HCEC 1CT (cell line): ENCODE measurements around the gene WDR13.
A peak's percentile ranks its signal among the peaks of the same experiment; 100 is the strongest.
"Not testable (repeated sequence)": the region's sequence is repeated elsewhere in the genome, so short reads cannot be mapped to it uniquely, and the experiment has no call there.

Source experiments
- DNase-seq: peaks from one replicate; pipeline ENCODE4 v3.0.0-alpha.2; 2017

The WDR13 gene

DNA sequence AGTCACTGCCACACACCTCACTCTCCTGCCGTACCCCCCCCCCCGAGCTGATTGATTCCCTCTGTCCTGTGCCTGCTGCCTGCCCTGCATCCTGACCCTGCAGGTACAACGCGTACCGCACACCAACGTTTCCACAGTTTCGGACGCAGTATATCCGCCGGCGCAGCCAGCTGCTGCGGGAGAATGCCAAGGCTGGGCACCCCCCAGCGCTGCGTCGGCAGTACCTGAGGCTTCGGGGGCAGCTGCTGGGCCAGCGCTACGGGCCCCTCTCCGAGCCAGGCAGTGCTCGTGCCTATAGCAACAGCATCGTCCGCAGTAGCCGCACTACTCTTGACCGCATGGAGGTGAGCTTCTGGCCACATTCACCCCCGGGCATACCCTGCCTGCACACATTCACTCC lies 1.3 kb downstream of the WDR13 start:
- DNase-seq, result no peak

DNA sequence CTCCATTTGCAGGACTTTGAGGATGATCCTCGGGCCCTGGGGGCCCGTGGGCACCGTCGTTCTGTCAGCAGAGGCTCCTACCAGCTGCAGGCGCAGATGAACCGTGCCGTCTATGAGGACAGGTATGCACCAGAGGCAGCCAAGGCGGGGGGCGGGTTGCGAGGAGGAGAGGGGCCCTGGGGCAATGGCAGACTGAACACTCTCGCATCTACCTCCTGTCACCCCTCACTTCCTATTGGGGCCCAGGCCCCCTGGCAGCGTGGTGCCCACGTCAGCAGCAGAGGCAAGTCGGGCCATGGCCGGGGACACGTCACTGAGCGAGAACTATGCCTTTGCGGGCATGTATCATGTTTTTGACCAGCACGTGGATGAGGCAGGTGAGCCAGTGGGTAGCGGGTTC lies 2.0 kb downstream of the WDR13 start:
- no peak for DNase-seq

DNA sequence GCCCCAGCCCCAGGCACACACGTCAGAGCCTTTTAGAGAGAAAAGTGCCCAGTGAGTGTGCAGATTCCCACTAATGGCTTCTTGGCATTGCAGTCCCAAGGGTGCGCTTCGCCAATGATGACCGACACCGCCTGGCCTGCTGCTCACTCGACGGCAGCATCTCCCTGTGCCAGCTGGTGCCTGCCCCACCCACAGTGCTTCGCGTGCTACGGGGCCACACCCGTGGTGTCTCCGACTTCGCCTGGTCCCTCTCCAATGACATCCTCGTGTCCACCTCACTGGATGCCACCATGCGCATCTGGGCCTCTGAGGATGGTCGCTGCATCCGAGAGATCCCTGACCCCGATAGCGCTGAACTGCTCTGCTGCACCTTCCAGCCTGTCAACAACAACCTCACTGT lies 2.9 kb downstream of the WDR13 start:
- no peak for DNase-seq

DNA sequence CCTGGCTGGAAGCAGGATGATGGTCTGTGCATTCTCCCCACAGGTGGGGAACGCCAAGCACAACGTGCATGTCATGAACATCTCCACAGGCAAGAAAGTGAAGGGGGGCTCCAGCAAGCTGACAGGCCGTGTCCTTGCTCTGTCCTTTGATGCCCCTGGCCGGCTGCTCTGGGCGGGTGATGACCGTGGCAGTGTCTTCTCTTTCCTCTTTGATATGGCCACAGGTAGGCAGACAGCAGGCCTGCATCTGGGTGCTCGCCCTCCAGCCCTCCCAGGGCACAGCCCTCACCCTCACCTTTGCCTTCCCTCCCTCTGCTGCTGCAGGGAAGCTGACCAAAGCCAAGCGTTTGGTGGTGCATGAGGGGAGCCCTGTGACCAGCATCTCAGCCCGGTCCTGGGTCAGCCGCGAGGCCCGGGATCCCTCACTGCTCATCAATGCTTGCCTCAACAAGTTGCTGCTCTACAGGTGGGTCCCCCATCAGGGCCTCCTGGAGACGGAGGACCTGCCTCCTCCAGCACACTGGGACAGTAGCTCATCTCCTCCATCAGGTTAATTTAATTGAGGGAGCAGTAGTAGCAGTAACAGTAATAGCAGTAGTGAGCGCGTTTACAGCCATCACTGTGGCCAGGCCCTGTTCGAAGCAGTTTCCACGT lies 4.6 kb downstream of the WDR13 start:
- no peak for DNase-seq

DNA sequence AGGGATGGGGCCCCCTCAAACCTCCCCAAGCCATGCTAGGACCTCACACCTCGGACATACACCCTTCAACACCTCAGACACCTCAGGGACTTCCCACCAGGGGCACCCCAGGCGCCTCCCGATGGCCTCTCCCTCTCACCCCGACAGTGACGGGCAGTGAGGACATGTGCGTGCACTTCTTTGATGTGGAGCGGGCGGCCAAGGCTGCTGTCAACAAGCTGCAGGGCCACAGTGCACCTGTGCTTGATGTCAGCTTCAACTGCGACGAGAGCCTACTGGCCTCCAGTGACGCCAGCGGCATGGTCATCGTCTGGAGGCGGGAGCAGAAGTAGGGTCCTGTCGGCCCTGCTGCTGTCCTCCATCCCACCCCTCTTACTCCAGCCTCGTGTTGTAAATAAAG lies 7.4 kb downstream of the WDR13 start:
- no peak for DNase-seq

DNA sequence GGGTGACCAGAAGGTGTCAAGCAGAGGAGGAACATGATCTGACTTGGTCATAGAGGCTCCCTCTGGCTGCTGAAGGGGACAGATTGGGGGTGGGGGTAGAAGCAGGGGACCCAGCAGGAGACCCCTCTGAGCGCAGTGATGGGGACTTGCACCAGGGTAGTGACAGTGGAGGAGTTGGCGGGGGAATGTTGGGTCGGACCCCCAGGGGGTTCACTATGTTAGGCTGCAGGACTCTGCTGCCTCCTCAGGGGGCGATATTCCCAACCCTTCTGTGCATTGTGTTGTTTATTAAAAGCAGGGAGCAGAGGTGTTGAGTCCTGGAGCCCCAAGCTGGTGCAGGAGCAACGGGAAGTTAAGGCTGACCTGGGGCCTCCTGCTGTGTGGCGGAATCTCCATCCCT lies 8.8 kb downstream of the WDR13 start:
- DNase-seq, result no peak

DNA sequence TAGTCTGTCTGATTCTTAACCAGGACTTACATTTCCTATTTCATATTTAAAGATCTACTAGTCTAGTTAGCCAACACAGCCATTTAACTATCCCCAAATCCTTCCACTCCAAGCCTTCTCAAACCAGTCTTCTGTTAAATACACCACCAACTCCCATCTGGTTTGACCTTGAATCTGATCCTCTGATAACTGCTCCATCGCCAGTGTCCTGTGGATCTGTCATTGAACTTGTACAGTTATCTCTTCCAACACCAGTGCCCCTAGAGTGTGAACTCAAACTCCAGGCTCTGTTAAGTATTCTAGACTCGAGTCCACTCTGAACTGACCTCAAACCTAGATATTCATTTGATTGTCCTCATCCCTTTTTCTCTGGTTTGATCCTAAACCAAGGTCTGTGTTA lies 14.4 kb downstream of the WDR13 start:
- DNase-seq, result no peak

DNA sequence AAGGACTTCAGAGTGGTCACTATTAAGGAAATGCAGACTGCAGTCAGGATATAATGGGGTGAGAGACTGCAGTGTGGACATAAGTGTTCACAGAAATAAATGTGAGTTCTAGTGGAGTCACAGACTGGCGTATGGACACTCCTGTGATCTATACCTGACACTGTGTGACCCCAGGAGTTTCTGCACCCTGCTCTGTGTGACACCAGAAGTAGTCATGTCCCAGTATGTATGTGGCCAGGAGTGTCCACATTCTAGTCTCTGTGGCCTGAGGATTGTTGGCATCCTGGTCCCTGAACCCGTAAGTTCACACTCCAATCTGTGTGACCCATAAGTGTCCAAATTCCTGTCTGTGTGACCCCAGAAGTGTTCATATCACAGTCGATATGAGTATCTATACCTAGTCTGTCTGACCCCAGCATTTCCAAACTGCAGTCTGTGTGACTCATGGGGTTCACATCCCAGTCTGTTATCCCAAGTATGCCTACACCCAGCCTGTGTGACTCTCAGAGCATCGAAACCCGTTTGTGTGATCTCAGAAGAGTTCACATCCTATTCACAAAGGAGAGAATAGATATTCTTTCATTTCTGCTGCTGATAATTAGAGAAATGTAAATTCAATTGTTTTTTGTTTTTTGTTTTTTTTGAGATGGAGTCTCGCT lies 16.3 kb downstream of the WDR13 start:
- DNase-seq, result peak; percentile 13

DNA sequence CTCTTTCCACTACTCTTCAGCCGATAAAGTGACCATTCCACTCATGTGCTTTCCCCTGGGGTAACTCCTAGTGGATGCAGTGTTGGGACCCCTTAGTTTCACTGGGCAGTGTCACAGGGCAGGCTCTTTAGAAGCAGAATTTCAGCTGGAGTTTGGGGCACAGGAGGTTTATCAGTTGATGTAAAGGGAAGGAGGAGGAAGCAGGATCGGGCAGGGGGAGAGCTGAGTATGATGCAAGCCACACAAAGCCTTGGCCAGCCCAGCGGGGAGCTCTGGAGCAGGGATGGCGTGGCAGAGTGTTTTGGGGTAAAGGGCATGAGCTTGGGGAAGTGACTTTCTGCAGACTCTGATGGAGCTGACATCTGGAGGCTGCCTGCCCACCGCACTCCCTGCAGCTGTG lies 19.3 kb downstream of the WDR13 start:
- no peak for DNase-seq

DNA sequence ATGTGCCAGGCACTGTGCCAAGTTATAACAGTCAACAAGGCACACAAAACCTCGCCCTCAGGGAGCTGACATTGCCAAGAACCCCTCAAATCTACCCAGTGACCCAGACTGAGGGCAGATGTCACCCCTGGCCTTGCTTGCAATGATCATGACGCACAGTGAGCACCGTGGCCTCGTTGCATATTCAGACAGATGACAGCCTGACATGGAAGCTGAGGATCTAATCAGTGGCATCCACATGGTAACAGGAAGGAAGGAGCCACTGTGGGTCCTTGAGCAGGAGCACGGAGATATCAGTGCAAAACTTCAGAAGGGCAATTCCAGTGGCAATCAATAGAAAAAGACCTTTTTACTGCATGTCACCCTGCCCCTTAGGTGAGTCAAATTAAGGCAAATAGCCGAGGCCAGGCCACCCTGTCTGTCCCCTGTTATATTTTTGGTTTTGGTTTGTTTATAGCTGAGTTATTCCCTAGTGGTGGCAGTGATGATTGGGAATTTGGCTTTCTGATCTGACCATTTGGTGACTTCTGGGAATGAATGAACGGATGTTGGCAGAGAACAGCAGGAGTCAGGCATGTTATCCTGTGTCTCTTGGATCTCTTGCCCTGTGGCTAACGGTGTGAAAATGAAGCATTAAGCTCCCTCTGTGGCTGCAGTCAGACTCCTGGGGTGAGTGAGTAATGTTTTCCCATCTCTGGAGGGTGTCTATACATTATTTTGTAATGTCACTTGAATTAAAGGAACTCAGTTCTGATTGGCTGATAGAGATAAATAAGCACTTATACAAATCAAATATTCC lies 20.4 kb downstream of the WDR13 start:
- peak; percentile 2 for DNase-seq

DNA sequence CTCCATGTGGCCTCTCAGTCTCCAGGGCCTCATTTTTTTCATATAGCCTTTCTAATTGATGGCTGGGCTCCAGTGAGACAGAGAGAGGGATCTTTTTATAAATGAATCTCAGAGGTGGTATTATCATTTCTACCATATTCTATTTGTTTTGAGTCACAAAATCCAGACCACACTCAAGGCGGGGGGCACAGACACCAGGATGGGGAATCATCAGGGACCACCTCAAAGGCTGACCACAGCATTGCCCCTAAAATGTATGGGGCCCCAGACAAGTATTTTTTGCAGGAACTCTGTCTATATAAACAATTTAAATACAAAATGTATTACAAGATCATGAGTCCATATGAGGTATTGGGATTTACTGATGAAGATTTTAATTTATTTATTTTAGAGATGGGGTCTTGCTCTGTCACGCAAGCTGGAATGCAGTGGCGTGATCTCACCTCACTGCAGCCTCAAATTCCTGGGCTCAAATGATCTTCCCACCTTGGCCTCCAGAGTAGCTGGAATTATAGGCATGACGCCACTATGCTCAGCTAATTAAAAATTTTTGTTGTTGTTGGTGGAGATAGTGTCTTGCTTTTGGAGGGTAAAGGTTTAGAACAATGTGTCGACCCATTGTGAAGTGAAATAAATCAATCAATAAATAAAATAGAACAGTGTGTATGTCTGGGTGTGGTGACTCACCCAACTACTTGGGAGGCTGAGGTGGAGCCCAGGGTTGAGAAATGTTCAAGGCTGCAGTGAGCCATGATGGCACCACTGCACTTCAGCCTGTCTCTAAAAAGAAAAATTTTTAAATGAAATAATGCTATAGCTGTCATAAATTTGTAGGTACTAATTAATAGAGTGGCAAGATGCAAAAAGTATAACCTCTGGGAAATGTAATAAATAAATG lies 29.4 kb downstream of the WDR13 start:
- DNase-seq, result peak; percentile 25

DNA sequence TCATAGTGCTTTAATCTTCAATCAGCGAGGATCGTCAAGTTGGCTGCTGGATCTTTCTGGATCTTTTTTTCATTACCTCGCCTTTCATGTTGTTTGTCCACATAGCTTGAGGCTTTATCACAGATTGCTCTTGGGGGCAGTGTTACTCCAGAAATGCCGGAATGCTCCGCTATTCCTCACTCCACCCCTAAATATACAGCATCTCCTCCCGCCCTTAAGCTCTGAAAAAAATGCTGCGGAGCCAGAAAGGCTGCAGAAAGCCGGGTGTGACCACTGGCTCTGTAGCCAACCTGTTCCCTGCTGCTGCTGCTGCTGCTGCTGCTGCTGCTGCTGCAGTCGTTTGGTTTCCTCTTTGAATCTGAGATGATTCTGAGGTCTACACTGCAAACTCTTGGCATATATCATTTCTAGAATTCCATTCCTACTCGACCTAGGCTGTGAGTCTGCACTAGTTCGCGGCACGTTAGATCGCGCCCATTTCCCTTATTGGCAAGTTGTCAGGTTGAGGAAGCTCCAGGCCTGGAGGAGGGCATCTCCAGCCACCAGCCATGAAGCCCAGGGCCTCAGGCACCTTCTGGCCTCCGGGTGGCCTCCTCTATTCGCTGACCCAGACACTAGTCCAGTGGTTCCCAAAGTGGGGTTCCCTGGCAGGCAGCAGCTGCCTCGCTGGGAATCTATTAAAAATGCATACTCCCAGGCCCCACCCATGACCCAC lies 34.2 kb downstream of the WDR13 start:
- peak; percentile 71 for DNase-seq

DNA sequence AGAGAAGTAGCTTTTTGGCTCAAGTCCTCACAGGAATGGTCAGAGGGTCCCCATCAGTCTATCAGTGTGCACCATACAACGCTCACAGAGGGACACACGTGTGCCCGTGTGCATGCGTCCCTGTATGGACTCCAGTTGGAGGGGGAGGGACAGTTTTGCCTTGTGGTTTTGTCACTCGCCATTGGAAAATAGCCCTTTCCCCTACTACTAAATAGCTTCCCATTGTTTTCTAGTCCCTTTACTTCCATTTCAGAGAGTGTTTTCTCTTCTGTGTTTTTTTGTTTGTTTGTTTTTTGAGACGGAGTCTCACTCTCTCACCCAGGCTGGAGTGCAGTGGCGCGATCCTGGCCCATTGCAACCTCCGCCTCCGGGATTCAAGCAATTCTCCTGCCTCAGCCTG lies 34.9 kb downstream of the WDR13 start:
- no peak for DNase-seq

DNA sequence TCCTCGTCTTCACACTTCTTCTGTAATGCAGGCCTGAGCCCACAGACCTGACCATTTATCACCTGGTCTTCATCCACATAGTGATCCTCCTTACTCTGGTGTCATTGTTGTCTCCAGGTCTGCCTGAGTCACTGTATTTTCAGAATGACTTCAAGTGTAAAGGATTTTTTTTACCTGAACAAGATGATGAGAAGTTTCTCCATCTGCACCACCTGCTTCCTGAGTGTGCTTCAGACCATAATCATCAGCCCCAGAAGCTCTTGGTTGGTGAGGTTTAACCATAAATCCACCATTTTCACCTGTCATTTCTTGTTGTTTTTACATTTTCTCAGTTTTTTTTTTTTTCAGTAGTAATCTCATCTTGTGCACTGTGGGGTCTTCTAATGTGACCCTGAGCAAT lies 39.0 kb downstream of the WDR13 start:
- DNase-seq, result no peak

DNA sequence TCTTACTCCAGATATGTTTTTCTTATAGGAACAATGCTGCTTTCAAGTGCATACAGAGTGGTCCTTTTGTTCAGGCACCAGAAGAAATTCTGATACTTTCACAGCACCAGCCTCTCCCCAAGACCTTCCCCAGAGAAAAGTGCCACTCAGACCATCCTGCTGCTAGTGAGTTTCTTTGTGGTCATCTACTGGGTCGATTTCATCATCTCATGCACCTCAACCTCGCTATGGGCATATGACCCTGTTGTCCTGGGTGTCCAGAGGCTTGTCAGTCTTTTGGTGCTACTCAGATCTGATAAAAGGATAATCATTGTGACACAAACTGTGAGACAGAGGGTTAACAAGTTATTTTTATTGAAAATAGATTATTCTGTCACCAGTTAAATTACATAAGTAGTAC lies 39.5 kb downstream of the WDR13 start:
- no peak for DNase-seq

DNA sequence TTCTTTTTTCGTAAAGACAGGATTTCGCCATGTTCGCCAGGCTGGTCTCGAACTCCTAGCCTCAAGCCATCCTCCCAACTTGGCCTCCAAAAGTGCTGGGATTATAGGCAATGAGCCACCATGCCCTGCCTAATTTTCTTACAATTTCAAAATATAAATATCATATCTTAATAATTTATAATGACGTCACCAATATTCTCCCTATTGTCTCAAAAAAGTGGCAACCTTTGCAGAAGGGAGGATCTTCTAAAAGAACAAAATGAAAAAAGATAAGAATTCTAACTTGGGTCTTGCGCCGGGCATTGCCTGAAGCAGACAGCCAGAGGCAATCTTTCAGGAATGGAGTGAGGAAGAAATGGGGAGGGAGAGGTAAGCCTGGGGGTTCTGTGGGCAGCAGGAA lies 48.4 kb downstream of the WDR13 start:
- DNase-seq, result no peak

DNA sequence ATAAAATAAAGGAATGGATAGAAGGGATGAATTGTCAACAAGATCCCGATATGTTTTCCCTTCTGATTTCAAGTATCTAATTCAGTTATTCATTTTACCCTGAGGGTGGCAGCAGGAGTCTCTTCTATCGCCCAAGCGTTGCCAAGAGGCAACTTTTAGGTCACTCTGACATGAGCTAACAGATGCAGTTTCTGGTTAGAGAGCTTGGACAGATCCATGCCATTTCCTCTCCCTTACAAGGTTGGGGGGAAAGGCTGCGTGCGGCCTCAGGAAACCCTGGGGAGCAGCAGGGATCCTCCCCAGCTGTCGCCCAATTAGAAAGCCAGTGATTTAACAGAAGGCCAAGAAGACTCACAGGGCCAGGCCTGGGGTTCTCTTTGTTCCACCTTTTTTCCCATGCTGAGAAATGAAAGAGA lies 51.1 kb downstream of the WDR13 start:
- DNase-seq, result peak; percentile 55

DNA sequence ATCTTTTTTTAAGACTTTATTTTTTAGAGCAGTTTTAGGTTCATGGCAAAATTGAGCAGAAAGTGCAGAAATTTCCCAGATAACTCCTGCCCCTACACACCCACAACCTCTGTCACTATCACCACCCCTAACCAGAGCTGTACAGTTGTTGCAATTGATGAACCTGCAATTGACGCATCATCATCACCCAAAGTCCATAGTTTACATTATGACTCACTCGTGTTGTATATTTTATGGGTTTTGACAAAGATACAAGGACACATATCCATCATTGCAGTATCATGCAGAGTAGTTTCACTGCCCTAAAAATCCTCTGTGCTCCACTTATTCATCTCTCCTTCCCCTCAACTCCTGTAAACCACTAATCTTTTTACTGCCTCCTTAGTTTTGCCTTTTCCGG lies 51.8 kb downstream of the WDR13 start:
- peak; percentile 3 for DNase-seq

DNA sequence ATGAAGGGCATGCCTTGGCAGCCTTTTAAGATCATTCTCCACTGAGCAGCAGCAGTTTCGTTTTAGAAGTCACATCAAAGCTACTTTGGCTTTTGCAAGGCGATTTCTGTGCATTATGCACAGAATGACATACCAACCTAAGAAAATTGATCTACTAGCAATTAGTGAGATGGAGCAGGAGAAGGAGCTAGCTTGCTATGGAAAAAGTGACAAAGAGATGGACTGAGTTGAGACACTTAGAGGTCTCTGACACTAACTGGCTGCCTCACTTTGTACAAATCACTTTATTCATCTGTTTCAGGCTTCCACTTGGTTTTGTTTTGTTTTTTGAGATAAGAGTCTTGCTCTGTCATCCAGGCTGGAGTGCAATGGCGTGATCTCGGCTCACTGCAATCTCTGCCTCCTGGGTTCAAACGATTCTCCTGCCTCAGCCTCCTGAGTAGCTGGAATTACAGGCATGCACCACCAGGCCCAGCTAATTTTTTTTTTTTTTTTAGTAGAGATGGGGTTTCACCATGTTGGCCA lies 54.8 kb downstream of the WDR13 start:
- DNase-seq, result not testable (repeated sequence)

DNA sequence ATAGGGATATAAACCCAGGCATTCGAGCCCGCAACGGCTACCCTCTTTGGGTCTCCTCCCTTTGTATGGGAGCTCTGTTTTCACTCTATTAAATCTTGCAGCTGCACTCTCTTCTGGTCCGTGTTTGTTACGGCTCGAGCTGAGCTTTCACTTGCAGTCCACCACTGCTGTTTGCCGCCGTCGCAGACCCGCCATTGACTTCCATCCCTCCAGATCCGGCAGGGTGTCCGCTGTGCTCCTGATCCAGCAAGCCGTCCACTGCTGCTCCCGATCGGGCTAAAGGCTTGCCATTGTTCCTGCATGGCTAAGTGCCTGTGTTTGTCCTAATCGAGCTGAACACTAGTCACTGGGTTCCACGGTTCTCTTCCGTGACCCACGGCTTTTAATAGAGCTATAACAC lies 57.5 kb downstream of the WDR13 start:
- not testable (repeated sequence) for DNase-seq
